Heart left ventricle (tissue), 16 donors: ENCODE data around the gene CGB5. TPM values are rescaled to one million over a fixed set of nuclear protein-coding genes. Genes with fewer than 3 reads are reported as not detected.
"Not testable (repeated sequence)": the region's sequence is repeated elsewhere in the genome, so short reads cannot be mapped to it uniquely, and the experiment has no call there.

ENCODE experiments used
- ATAC-seq, 4 donors: fragments of 200-7000 bp; cut with Tn5 transposase; one replicate each; pipeline ENCODE4 v1.9.1; 2020 to 2022; ENCODE audit warnings: moderate library complexity in 4 of 4, mild to moderate bottlenecking in 3 of 4, moderate number of reproducible peaks in 1 of 4
- DNase-seq, 5 donors: peaks; one replicate each; pipeline ENCODE4 v3.0.0-alpha.2; 2020
- H3K27ac ChIP-seq, 12 donors: fragments of 200-600 bp; sonication (generic) in 4 of 12; one replicate each; pipeline versions ENCODE4 v1.5.0 to v1.8.0; 2016 to 2022; ENCODE audit warnings: mild to moderate bottlenecking in 2 of 12
- H3K27me3 ChIP-seq, 9 donors: fragments of 200-600 bp; sonication (generic) in 2 of 9; one replicate each; pipeline versions ENCODE4 v1.5.1 to v1.8.0; 2016 to 2022; ENCODE audit warnings: mild to moderate bottlenecking in 3 of 9
- H3K36me3 ChIP-seq, 9 donors: fragments of 200-600 bp; sonication (generic) in 2 of 9; one replicate each; pipeline versions ENCODE4 v1.5.0 to v1.8.0; 2018 to 2022; ENCODE audit warnings: mild to moderate bottlenecking in 2 of 9
- H3K4me1 ChIP-seq, 12 donors: fragments of 200-600 bp; sonication (generic) in 4 of 12; one replicate each; pipeline versions ENCODE4 v1.5.0 to v1.8.0; 2016 to 2022; ENCODE audit warnings: mild to moderate bottlenecking in 3 of 12
- H3K4me3 ChIP-seq, 12 donors: fragments of 200-600 bp; sonication (generic) in 4 of 12; one replicate each; pipeline versions ENCODE4 v1.5.0 to v1.8.0; 2017 to 2022; ENCODE audit warnings: mild to moderate bottlenecking in 9 of 12, moderate library complexity in 4 of 12
- H3K9me3 ChIP-seq, 12 donors: fragments of 200-600 bp; sonication (generic) in 4 of 12; one replicate each; pipeline versions ENCODE4 v1.5.0 to v1.8.0; 2016 to 2022; ENCODE audit warnings: mild to moderate bottlenecking in 1 of 12
- CTCF ChIP-seq, 12 donors: fragments of 200-600 bp; sonication (generic) in 4 of 12; IDR thresholded peaks; one replicate each; pipeline versions ENCODE4 v1.5.0 to v1.8.0; 2018 to 2022; ENCODE audit warnings: antibody characterized with exemption in 12 of 12, mild to moderate bottlenecking in 5 of 12
- POLR2A ChIP-seq, 2 donors: fragments of 450-650 bp; IDR thresholded peaks; one replicate each; pipeline ENCODE4 v1.6.1; 2017; ENCODE audit warnings: antibody characterized with exemption in 2 of 2, mild to moderate bottlenecking in 2 of 2, moderate library complexity in 2 of 2
- WGBS, 4 donors: extraction: QIAGEN DNeasy Blood & Tissue Kit in 2 of 4; methylation state at CpG; one replicate each; pipeline versions ENCODE4 v1.1.5 to v1.1.7; 2013 to 2018; 5-methylcytosine and 5-hydroxymethylcytosine counted together
- intact Hi-C, 10 donors: fragments of 100-400 bp; cut with DNase I; formaldehyde crosslinking; loops; one replicate each; pipeline versions ENCODE4 v1.11.1 to v1.14.2; 2022
- polyA plus RNA-seq, 2 donors: library from polyadenylated mRNA; stranded (reverse); fragments of 200-250 nt; gene quantifications; one replicate each; pipeline ENCODE4 v1.2.3, GENCODE V29; 2013
- total RNA-seq, 9 donors: library from RNA; depleted of rRNA in 2 of 9; stranded (reverse); fragments of >200 nt in 2 of 9; fragmentation: NEBNext Ultra II Directional in 3 of 9; extraction: Animal tissue kit (Norgen Biotek cat#: 25700) in 3 of 9; gene quantifications; one replicate each; pipeline versions ENCODE4 v1.1.0 to v1.2.4, GENCODE V29; 2016 to 2023
- donor health status: ischemic (EF 13 %, LVEDD 7.1; RV severe dilation, severe dysfunction).
- donor health status: healthy with polysubstance abuse.
- donor health status: DM: no; HTN: yes; CAD: no.
- donor health status: DM: no; HTN: no; CAD: no.
- donor health status: ischemic (EF 25% LVEDD 6.9; RV normal size, moderate dysfunction).
- donor health status: ischemic (EF 25% LVEDD 5.7; RV mildly dilated, moderate dysfunction).
- donor health status: healthy.
- donor health status: DM: yes; HTN: yes; CAD: no.
- donor health status: ischemic (EF 35%, LVEDD 5.7; RV mildly dilated, moderate dysfunction).
- donor health status: nonischemic (EF 11% LVEDD 7.7; RV severe dilation, severe dysfunction).
- donor health status: DM: yes; HTN: yes; CAD: no.
- donor health status: PGD.
- donor health status: ischemic (EF 29% LVEDD 5.4; RV normal size, mild dysfunction).
- donor health status: nonischemic (EF 23%, LVEDD 6.1; RV moderate dilation, normal function).

Gene CGB5
- total and polyA plus RNA-seq, 11 donors = not detected

- intact Hi-C loops = no loop called here
- H3K4me3 ChIP-seq = peak overlapping the region in 11 of 12 donors; percentile 34 to 63 (median 54)
- TF ChIP-seq CTCF (IDR thresholded peaks at IDR 0.05) (peak in 1 of 12 donors; percentile 12), POLR2A (IDR thresholded peaks at IDR 0.05) (no peak)
- no peak overlapping the region for H3K27ac ChIP-seq
- no peaks in the 10 kb centered on the region for H3K9me3 ChIP-seq
- peaks cover 0 to 21% (median 8%) of the 10 kb centered on the region in 9 donors for H3K36me3 ChIP-seq
- peak; percentile 33 to 84 (median 71) for DNase-seq
- H3K4me1 ChIP-seq = peaks cover 0 to 29% (median 16%) of the 10 kb centered on the region in 12 donors
- WGBS, 4 donors = 16 to 29% (median 18%) methylated on average over 18 to 41 of the region's 41 CpGs
- peaks cover 0 to 25% (median 0%) of the 10 kb centered on the region in 9 donors for H3K27me3 ChIP-seq
- peak in 3 of 4 donors; percentile 61 to 69 (median 69) for ATAC-seq
Measured at GRCh38 chr19:49019242-49019932, 24.3 kb upstream of the CGB5 start.

GRCh38 chr19:49020342-49020741 lies 23.3 kb upstream of the CGB5 start:
- DNase-seq (no peak), ATAC-seq (no peak)
- H3K9me3 ChIP-seq = no peaks in the 10 kb centered on the region
- H3K36me3 ChIP-seq = peaks cover 0 to 11% (median 3%) of the 10 kb centered on the region in 9 donors
- H3K4me1 ChIP-seq = peaks cover 0 to 29% (median 16%) of the 10 kb centered on the region in 12 donors
- H3K4me3 ChIP-seq = no peak overlapping the region
- WGBS, 4 donors = 74 to 83% (median 79%) methylated on average over 11 of the region's 11 CpGs
- intact Hi-C loops = no loop called here
- H3K27me3 ChIP-seq = peaks cover 0 to 25% (median 0%) of the 10 kb centered on the region in 9 donors
- no peak for TF ChIP-seq CTCF (IDR thresholded peaks at IDR 0.05)
- TF ChIP-seq POLR2A (IDR thresholded peaks at IDR 0.05) = no peak
- no peak overlapping the region for H3K27ac ChIP-seq

DNA sequence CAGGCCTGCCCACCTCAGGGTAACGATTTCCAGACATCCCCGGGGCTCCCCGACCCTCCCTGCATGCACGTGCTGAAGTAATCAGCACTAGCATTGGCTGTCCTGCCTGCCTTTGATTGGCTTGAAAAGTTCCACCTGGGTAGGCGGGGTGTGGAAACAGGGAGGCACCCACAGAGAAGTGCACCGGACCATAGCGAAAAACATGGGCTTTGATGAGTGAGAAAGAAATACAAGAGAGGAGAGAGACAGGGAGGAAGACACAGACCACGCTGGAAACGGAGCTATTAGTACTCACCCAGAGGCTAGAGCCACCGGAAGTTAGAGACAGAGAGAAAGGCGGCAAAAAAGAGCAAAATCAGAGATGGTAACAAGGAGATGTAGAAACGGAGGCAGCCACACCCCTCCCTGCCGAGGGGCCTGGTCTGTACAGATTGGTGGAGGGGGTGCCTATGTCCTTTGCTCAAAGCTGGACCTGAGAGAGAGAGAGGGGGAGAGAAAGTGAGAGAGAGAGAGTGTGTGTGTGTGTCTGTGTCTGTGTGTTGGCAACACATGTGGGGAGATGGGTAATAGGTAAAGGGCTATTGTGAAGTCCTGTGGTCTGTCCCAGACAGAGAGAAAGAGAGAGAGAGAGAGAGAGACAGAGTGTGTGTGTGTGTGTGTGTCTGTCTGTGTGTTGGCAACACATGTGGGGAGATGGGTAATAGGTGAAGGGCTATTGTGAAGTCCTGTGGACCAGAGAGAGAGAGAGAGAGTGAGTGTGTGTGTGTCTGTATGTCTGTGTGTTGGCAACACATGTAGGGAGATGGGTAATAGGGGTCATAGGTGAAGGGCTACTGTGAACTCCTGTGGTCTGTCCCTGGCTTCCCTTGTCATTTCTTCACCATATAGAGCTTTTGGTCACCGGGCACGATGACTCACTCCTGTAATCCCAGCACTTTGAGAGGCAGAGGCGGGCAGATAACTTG lies 22.4 kb upstream of the CGB5 start:
- Histone ChIP-seq H3K27me3 (peaks cover 0 to 25% (median 0%) of the 10 kb centered on the region in 9 donors), H3K36me3 (peaks cover 0 to 3% (median 0%) of the 10 kb centered on the region in 9 donors), H3K9me3 (no peaks in the 10 kb centered on the region), H3K4me1 (peaks cover 0 to 29% (median 16%) of the 10 kb centered on the region in 12 donors), H3K4me3 (no peak overlapping the region), H3K27ac (no peak overlapping the region)
- 47 to 51% (median 49%) methylated on average over 16 of the region's 16 CpGs for WGBS, 4 donors
- ATAC-seq (no peak), DNase-seq (no peak)
- TF ChIP-seq CTCF (IDR thresholded peaks at IDR 0.05) (no peak), POLR2A (IDR thresholded peaks at IDR 0.05) (no peak)
- intact Hi-C loops = no loop called here

- H3K27me3 ChIP-seq = peaks cover 0 to 25% (median 0%) of the 10 kb centered on the region in 9 donors
- peaks cover 0 to 27% (median 16%) of the 10 kb centered on the region in 12 donors for H3K4me1 ChIP-seq
- H3K36me3 ChIP-seq = no peaks in the 10 kb centered on the region
- intact Hi-C loops = no loop called here
- H3K9me3 ChIP-seq = no peaks in the 10 kb centered on the region
- no peak for ATAC-seq
- DNase-seq = no peak
- no peak overlapping the region for H3K4me3 ChIP-seq
- 87 to 94% (median 90%) methylated on average over 9 of the region's 9 CpGs for WGBS, 4 donors
- TF ChIP-seq POLR2A (IDR thresholded peaks at IDR 0.05) = no peak
- TF ChIP-seq CTCF (IDR thresholded peaks at IDR 0.05) = no peak
- no peak overlapping the region for H3K27ac ChIP-seq
Measured at GRCh38 chr19:49022116-49022515, 21.5 kb upstream of the CGB5 start.

- H3K4me3 ChIP-seq, DNase-seq, ATAC-seq, intact Hi-C loops, H3K9me3 ChIP-seq, H3K27ac ChIP-seq, H3K36me3 ChIP-seq, H3K4me1 ChIP-seq: not testable (repeated sequence)
- H3K27me3 ChIP-seq = peaks cover 0 to 14% (median 0%) of the 10 kb centered on the region in 9 donors
- 67 to 80% (median 67%) methylated on average over 13 to 15 of the region's 15 CpGs; no CpG with 5 or more reads in 1 of the 4 donors for WGBS, 4 donors
Measured at GRCh38 chr19:49024233-49024632, 19.4 kb upstream of the CGB5 start, which contains the start of gene CGB3. CGB3 (minus strand) TSS chr19:49024333; CDS start chr19:49023971, 362 bp downstream.

DNA sequence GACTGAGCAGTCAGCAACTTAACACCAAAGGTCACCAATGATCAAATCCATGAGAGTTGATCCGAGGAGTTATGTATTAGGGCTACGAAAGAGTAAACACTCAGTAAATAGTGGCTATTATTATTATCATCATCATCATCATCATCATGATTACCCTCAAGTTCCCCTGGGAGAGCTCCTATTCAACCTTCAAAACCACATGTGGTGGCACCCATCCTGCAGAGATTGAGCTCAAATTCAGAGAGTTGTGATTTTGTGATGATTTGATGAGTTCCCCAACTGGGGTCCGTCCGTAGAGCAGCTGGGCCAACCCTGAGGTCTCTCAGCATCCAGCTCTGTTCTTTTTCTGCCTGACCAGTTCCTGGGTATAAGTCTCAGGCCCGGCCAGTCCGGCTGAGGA lies 18.6 kb upstream of the CGB5 start:
- H3K4me1 ChIP-seq, H3K9me3 ChIP-seq, H3K36me3 ChIP-seq, H3K27me3 ChIP-seq, DNase-seq, H3K27ac ChIP-seq, H3K4me3 ChIP-seq, ATAC-seq, intact Hi-C loops: not testable (repeated sequence)
- WGBS, 4 donors = 81 to 94% (median 86%) methylated on average over 3 to 4 of the region's 6 CpGs
